NCI-H146 (cell line): Measurements from ENCODE around the gene KATNIP.

Source experiments
- DNase-seq: peaks from one replicate; lab custom pipeline; 2025; lab: John Stamatoyannopoulos, UW

The KATNIP gene

GRCh38 chr16:27583634-27584033, 33.7 kb downstream of the KATNIP start:
- no peak for DNase-seq

GRCh38 chr16:27585200-27585599, 35.3 kb downstream of the KATNIP start:
- no peak for DNase-seq

GRCh38 chr16:27586711-27587110, 36.8 kb downstream of the KATNIP start:
- DNase-seq = no peak

- no peak for DNase-seq
Measured at GRCh38 chr16:27588057-27588456, 38.1 kb downstream of the KATNIP start.

GRCh38 chr16:27591837-27592236, 41.9 kb downstream of the KATNIP start:
- no peak for DNase-seq

- peak; percentile 16 for DNase-seq
Measured at GRCh38 chr16:27595475-27595874, 45.5 kb downstream of the KATNIP start.

GRCh38 chr16:27595993-27596392, 46.0 kb downstream of the KATNIP start:
- DNase-seq = no peak

- DNase-seq = no peak
Measured at GRCh38 chr16:27596411-27596810, 46.5 kb downstream of the KATNIP start.

GRCh38 chr16:27597361-27597760, 47.4 kb downstream of the KATNIP start:
- no peak for DNase-seq

GRCh38 chr16:27598220-27598619, 48.3 kb downstream of the KATNIP start:
- DNase-seq = no peak

- no peak for DNase-seq
Measured at GRCh38 chr16:27598931-27599565, 49.1 kb downstream of the KATNIP start.

GRCh38 chr16:27599606-27600005, 49.7 kb downstream of the KATNIP start:
- DNase-seq = no peak
